ENCODE data around the gene METTL8.

The METTL8 gene

DNA sequence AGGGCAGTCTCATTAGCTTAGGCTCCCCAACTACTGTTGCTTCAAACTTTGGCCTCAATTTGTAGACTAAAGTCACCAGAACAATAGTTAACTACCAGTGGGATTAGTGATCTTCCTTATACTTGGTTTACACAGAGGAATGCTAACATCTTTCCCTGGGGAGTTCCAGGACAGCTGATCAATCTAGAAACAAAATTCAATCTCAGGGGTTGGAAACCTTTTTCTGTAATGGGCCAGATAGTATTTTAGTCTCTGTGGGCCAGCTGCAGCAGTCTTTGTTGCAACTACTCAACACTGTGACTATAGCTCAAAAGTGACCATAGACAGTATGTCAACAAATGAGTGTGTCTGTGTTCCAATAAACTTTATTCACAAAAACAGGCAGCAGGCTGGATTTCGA lies 85.7 kb downstream of the METTL8 start:
- peak overlapping the region; percentile 79; the same call in 1 of the 2 replicates for H3K27ac ChIP-seq
- TF ChIP-seq ZFX (IDR thresholded peaks at IDR 0.05) = no peak
- TF ChIP-seq, protein P1, sequence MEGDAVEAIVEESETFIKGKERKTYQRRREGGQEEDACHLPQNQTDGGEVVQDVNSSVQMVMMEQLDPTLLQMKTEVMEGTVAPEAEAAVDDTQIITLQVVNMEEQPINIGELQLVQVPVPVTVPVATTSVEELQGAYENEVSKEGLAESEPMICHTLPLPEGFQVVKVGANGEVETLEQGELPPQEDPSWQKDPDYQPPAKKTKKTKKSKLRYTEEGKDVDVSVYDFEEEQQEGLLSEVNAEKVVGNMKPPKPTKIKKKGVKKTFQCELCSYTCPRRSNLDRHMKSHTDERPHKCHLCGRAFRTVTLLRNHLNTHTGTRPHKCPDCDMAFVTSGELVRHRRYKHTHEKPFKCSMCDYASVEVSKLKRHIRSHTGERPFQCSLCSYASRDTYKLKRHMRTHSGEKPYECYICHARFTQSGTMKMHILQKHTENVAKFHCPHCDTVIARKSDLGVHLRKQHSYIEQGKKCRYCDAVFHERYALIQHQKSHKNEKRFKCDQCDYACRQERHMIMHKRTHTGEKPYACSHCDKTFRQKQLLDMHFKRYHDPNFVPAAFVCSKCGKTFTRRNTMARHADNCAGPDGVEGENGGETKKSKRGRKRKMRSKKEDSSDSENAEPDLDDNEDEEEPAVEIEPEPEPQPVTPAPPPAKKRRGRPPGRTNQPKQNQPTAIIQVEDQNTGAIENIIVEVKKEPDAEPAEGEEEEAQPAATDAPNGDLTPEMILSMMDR (conservative IDR thresholded peaks at IDR 0.05) = no peak

GRCh38 chr2:171347591-171348032 lies 86.2 kb downstream of the METTL8 start:
- no peak for TF ChIP-seq ZFX (IDR thresholded peaks at IDR 0.05)
- TF ChIP-seq, protein P1 (conservative IDR thresholded peaks at IDR 0.05) = no peak
- peak overlapping the region; percentile 79; the same call in 1 of the 2 replicates for H3K27ac ChIP-seq

- TF ChIP-seq ZFX (IDR thresholded peaks at IDR 0.05) = no peak
- TF ChIP-seq, protein P1 (conservative IDR thresholded peaks at IDR 0.05) = no peak
- H3K27ac ChIP-seq = peak overlapping the region; percentile 79
Measured at GRCh38 chr2:171346723-171347557, 86.8 kb downstream of the METTL8 start.

- H3K27ac ChIP-seq = peak overlapping the region; percentile 79
- TF ChIP-seq, protein P1 (conservative IDR thresholded peaks at IDR 0.05) = no peak
- TF ChIP-seq ZFX (IDR thresholded peaks at IDR 0.05) = no peak
Measured at GRCh38 chr2:171345971-171346722, 87.6 kb downstream of the METTL8 start.

DNA sequence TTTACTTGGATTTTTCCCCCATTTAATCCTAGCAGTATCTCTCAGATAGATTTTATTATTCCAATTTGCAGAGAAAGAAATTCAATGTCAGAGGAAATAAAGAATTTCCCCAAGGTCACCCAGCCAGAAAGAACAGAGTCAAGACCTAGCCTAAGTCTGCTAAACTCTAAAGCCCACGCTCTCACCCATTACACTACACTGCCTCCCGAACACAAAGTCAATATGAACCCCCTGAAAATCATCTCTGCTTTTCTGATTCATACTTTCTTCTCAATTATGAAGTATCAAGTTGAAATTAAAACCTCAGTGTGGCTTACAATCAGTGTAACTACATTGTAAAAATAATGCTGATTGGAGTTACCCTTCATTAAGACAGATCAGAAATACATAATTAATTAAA lies 89.6 kb downstream of the METTL8 start:
- no peak for TF ChIP-seq ZFX (IDR thresholded peaks at IDR 0.05)
- H3K27ac ChIP-seq = no peak overlapping the region

- TF ChIP-seq, protein P1 (conservative IDR thresholded peaks at IDR 0.05) = no peak
- no peak for TF ChIP-seq ZFX (IDR thresholded peaks at IDR 0.05)
- H3K27ac ChIP-seq = no peak overlapping the region
Measured at GRCh38 chr2:171342067-171342413, 91.8 kb downstream of the METTL8 start.

- TF ChIP-seq, protein P1 (conservative IDR thresholded peaks at IDR 0.05) = no peak
- no peak for TF ChIP-seq ZFX (IDR thresholded peaks at IDR 0.05)
- H3K27ac ChIP-seq = no peak overlapping the region
Measured at GRCh38 chr2:171341394-171342066, 92.3 kb downstream of the METTL8 start.
